ENCODE data around the gene MLPH.

GRCh38 chr2:237437566-237437965 lies 49.5 kb upstream of the MLPH start:
- TF ChIP-seq CTCF (IDR thresholded peaks at IDR 0.05; ENCODE audit: low read depth, low read length) (no peak), POLR2A (IDR thresholded peaks at IDR 0.05; ENCODE audit: extremely low read depth, insufficient read length) (no peak)

Data from NB4 (cell line).